GM19099 (cell line): ENCODE data around the gene NUDC.

Source experiments
- POLR2A ChIP-seq: IDR thresholded peaks from 3 replicates; pipeline ENCODE4 v1.6.1; 2011; ENCODE audit warnings: low read depth; ENCODE audit not compliant: insufficient read length; ENCODE audit errors: extremely low read depth

NUDC gene

GRCh38 chr1:26941311-26941710 is 19.8 kb downstream of the NUDC start:
- no peak for TF ChIP-seq POLR2A

GRCh38 chr1:26942656-26943055 is 21.1 kb downstream of the NUDC start:
- TF ChIP-seq POLR2A = no peak

GRCh38 chr1:26945138-26945537 is 23.6 kb downstream of the NUDC start:
- no peak for TF ChIP-seq POLR2A

GRCh38 chr1:26945728-26946127 is 24.2 kb downstream of the NUDC start:
- TF ChIP-seq POLR2A = no peak

- TF ChIP-seq POLR2A = no peak
Observed at GRCh38 chr1:26946270-26946669, 24.7 kb downstream of the NUDC start.

GRCh38 chr1:26949266-26949925 is 27.9 kb downstream of the NUDC start:
- TF ChIP-seq POLR2A = no peak

GRCh38 chr1:26949926-26950319 is 28.4 kb downstream of the NUDC start:
- no peak for TF ChIP-seq POLR2A

- no peak for TF ChIP-seq POLR2A
Observed at GRCh38 chr1:26950602-26951001, 29.1 kb downstream of the NUDC start.

- no peak for TF ChIP-seq POLR2A
Observed at GRCh38 chr1:26951216-26951615, 29.7 kb downstream of the NUDC start.

- TF ChIP-seq POLR2A = no peak
Observed at GRCh38 chr1:26951821-26952497, 30.4 kb downstream of the NUDC start.

- no peak for TF ChIP-seq POLR2A
Observed at GRCh38 chr1:26953374-26953773, 31.8 kb downstream of the NUDC start.

GRCh38 chr1:26956321-26956720 is 34.8 kb downstream of the NUDC start:
- TF ChIP-seq POLR2A = no peak

GRCh38 chr1:26957306-26957705 is 35.8 kb downstream of the NUDC start:
- no peak for TF ChIP-seq POLR2A

GRCh38 chr1:26959270-26959669 is 37.7 kb downstream of the NUDC start:
- TF ChIP-seq POLR2A = no peak

- no peak for TF ChIP-seq POLR2A
Observed at GRCh38 chr1:26959722-26960624, 38.4 kb downstream of the NUDC start, which contains the start of gene KDF1. KDF1 (minus strand) TSS chr1:26960468; CDS start chr1:26952380, 8,088 bp downstream.

GRCh38 chr1:26960625-26960966 is 39.1 kb downstream of the NUDC start:
- TF ChIP-seq POLR2A = no peak
